ENCODE results near the gene GRM5.
"Not testable (repeated sequence)": the region's sequence is repeated elsewhere in the genome, so short reads cannot be mapped to it uniquely, and the experiment has no call there.

GRM5 gene

GRCh38 chr11:88576741-88577140, 489.0 kb downstream of the GRM5 start:
- DNase-seq (ENCODE audit: low read depth, low spot score), result no peak
- no peak overlapping the region for H3K4me3 ChIP-seq (ENCODE audit: low read length)

DNA sequence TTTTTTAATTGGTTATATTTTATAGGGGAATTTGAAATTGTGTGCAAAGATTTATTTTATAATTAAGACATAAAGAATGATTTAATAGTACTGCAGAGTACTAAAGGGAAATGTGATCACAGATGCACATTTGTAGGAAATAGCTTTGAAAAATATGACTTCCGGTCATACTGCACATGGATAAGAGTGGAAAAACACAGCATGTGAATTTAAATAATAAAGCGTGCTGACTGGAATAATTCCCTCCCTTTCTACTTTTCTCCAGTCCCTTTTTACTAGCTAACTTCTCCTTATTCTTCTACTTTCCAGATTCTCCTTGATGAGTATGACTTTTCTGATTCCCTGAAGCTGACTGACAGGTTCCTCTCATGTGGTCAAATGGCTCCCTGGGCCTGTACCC, 489.9 kb downstream of the GRM5 start:
- no peak overlapping the region for H3K4me3 ChIP-seq (ENCODE audit: low read length)

DNA sequence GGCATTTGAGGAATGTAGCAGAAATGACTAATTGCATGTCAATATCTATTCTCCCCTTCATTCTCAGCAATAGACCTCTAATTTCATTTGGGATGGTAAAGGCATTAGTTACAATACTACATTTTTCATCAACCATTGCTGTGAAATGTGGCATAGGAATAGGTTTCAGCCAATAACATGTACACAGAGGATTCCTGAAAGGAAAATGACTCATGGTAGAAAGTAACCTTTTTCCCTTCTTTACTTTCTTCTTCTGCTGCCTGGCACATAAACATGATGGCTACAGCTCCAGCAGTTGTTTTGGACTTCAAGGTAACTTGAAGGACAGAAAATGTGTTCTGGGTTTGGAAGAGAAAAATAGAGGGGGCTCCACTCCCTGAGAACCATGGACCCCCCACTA, 496.4 kb downstream of the GRM5 start:
- no peak overlapping the region for H3K4me3 ChIP-seq (ENCODE audit: low read length)
- no peak for DNase-seq (ENCODE audit: low read depth, low spot score)

More for the DNA sequence above, 489.9 kb downstream of the GRM5 start:
- no peak for DNase-seq (ENCODE audit: low read depth, low spot score)

GRCh38 chr11:88555829-88556202, 510.0 kb downstream of the GRM5 start:
- DNase-seq (ENCODE audit: low read depth, low spot score), result no peak
- H3K4me3 ChIP-seq (ENCODE audit: low read length), result no peak overlapping the region

DNA sequence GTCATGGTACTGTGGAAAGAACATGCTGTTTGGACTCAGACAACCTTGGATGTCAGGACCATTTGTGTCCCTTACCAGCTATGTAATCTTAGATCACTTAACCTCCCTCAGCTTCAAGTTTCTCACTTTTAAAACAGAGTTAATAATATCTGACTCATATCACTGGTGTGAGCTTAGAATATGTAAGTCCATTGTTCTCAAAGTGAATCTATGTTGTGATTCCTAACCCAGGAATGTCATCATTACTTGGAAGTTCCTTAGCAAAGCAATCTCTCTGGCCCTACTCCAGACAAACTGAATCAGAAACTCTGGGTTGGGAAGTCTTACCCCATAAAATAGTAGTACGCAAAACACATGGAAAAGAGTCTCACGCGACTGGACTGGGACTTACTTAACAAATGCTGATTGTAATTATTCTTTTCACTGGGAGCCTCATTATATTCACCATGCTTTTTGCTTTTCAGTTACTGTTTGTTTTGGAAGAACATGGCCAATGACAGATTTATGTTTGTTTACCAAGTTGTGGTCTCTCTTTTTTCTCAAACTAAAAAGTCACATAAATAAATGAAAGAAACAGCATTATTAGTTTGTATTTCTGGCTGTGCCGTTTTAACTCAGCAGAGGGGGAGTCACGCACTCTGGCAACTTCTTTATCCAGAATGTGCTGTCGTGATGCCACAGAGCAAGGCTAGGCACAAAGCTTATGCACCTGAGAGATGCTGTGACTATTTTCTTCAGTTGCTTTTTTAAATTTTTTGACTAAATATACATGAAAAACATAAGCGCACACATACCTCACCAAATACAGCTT, 510.6 kb downstream of the GRM5 start:
- DNase-seq (ENCODE audit: low read depth, low spot score), result no peak
- no peak overlapping the region for H3K4me3 ChIP-seq (ENCODE audit: low read length)

DNA sequence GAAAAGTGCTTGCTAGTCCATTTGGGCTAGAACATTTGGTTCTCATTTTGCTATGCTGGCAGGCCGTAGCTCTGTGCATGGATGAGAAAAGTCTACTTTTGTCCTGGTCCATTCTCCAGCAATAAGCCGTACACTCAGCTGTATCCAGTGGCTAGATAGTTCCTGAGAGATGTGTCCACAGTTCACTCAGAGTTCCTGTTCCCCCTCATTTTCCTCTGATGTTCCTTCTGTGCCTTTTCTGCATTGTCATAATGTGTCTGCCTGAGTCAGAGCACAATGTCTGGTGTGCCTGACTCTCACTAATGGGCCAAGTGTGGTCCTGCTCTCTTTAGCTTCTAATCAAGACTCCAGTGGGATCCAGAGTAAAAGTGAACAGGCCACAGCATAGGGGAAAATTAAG, 512.6 kb downstream of the GRM5 start:
- no peak overlapping the region for H3K4me3 ChIP-seq (ENCODE audit: low read length)
- no peak for DNase-seq (ENCODE audit: low read depth, low spot score)

- DNase-seq (ENCODE audit: low read depth, low spot score), result peak; percentile 49
Measured at GRCh38 chr11:88552379-88553062, 513.3 kb downstream of the GRM5 start.

DNA sequence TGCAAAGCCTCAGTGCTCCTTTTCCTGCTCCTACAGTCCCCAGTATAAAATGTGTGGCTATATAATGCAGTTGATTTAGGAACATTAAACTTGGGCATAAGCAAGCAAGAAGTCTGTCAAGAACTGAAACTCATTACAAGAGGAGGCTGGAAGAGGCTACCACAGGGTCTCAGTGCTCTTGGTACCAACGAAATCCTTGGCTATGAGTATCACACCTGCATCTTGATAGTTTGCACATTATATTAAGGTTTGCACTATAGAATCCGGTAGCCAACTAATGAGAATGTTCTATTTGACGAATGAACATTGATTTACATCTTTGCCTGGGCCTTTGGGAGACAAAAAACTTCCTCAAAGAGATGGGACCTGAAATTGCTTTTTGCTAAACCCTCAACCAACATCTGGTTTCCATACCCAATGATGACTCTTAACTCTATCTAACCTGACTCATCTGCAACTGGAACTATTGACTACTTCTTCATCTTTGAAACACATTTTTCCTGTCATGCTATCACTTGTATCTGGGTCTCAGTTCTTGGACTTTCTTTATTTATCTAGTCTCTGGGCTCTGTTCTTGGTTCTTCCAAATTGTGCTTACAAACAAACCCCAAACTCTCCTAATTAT, 521.0 kb downstream of the GRM5 start:
- DNase-seq (ENCODE audit: low read depth, low spot score), result no peak

More at GRCh38 chr11:88552379-88553062, 513.3 kb downstream of the GRM5 start:
- no peak overlapping the region for H3K4me3 ChIP-seq (ENCODE audit: low read length)

DNA sequence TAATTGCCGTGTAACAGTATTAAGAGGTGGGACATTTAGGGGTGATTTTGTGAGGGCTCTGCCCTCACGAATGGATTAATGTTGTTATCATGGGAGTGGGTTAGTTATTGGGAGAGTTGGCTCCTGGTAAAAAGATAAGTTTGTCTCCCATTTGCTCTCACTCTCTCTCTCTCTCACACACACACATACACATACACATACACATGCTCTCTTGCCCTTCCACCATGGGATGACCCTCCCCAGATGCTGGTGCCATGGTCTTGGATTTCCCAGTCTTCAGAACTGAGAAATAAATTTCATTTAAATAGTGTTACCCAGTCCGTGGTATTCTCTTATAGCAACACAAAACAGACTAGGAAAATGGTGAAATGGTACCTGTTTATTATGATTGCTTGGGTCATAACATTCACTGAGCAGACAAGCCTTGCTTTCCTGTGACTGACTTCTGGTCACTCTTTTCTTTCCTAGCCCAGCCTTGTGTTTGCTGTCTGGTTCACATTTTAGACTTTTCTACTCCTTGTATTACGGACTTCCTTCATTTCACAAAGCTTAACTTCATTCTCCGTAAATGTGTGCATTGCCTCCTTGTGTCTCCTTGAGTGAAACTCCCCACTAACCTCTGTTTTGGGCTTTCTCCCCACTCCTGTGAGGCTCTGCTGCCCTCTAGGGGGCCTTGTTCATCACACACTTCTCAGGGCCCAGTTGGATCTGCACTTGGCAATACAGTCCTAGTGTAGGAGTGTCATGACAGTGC, 521.7 kb downstream of the GRM5 start:
- no peak overlapping the region for H3K4me3 ChIP-seq (ENCODE audit: low read length)
- peak; percentile 77 for DNase-seq (ENCODE audit: low read depth, low spot score)

More for the DNA sequence above, 521.0 kb downstream of the GRM5 start:
- no peak overlapping the region for H3K4me3 ChIP-seq (ENCODE audit: low read length)

GRCh38 chr11:88541006-88541405, 524.8 kb downstream of the GRM5 start:
- H3K4me3 ChIP-seq (ENCODE audit: low read length), result no peak overlapping the region
- no peak for DNase-seq (ENCODE audit: low read depth, low spot score)

DNA sequence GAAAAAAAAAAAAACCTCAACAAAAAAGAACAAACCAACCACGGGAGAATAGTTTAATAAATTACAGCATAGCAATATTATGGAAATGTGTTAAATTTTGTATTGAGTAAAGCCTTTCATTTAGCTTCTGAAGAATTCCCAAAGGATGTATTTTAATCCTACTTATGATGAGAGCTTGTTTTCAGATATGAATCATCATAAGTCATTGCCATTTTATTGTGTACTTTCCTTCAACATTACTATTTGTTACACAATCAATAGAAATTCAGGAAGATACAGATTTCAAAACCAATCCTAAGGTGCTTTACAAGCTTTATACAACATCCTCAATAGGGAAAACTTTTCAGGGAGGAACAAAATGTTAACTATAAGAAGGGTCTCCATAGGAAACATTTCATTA, 527.7 kb downstream of the GRM5 start:
- DNase-seq (ENCODE audit: low read depth, low spot score), result no peak

GRCh38 chr11:88537613-88538012, 528.2 kb downstream of the GRM5 start:
- H3K4me3 ChIP-seq (ENCODE audit: low read length), result no peak overlapping the region
- no peak for DNase-seq (ENCODE audit: low read depth, low spot score)

More for the DNA sequence above, 527.7 kb downstream of the GRM5 start:
- H3K4me3 ChIP-seq (ENCODE audit: low read length), result no peak overlapping the region

DNA sequence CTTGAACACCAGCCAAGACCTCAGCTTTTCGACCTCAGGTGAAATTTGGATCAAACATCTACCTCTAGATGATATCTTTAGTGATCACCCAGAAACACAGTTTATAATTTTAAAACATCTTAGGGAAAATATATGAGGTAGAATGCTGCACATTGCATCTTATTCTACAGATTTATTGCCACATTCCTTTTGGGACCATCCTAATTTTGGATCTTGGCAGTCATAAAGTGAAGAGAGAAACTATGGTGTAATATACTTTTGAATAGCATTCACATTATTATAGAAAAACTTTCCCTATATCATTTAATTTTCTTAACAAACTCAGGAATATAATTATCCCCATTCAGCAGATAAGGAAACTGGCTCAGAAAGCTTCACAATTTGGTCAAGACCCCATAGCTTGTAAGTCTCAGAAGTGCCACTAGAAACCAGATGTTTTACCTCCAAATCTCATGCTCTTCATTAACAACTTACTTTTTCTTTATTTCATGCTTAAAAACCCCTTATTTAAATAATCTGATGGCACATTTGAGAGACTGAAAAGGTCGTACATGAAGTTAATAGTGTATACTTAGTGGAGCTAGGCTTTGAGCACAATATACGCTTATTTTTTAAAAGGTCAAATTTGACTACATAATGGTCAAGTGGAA, 529.0 kb downstream of the GRM5 start:
- no peak for DNase-seq (ENCODE audit: low read depth, low spot score)
- no peak overlapping the region for H3K4me3 ChIP-seq (ENCODE audit: low read length)

GRCh38 chr11:88535916-88536547, 529.8 kb downstream of the GRM5 start:
- no peak overlapping the region for H3K4me3 ChIP-seq (ENCODE audit: low read length)
- no peak for DNase-seq (ENCODE audit: low read depth, low spot score)

GRCh38 chr11:88535266-88535665, 530.5 kb downstream of the GRM5 start:
- H3K4me3 ChIP-seq (ENCODE audit: low read length), result no peak overlapping the region
- DNase-seq (ENCODE audit: low read depth, low spot score), result no peak

DNA sequence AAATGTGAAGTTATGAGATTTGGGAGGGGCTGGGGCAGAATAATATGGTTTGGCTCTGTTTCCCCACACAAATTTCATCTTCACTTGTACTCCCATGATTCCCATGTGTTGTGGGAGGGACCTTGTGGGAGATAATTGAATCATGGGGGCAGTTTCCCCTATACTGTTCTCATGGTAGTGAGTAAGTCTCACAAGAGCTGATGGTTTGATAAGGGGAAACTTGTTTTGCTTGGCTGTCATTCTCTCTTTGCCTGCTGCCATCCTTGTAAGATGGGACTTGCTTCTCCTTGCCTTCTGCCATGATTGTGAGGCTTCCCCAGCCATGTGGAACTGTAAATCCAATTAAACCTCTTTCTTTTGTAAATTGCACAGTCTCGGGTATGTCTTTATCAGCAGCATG, 531.1 kb downstream of the GRM5 start:
- DNase-seq (ENCODE audit: low read depth, low spot score), result not testable (repeated sequence)

DNA sequence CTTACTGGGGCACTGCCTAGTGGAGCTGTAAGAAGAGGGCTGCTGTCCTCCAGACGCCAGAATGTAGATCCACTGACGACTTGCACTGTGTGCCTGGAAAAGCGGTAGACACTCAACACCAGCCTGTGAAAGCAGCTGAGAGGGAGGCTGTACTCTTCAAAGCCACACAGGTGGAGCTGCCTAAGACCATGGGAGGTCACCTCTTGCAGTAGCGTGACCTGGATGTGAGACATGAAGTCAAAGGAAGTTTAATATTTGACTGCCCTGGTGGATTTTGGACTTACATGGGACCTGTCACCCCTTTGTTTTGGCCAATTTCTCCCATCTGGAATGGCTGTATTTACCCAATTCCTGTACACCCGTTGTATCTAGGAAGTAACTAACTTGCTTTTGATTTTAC, 531.6 kb downstream of the GRM5 start:
- H3K4me3 ChIP-seq (ENCODE audit: low read length), result no peak overlapping the region
- no peak for DNase-seq (ENCODE audit: low read depth, low spot score)

More for the DNA sequence above, 531.1 kb downstream of the GRM5 start:
- not testable (repeated sequence) for H3K4me3 ChIP-seq (ENCODE audit: low read length)

DNA sequence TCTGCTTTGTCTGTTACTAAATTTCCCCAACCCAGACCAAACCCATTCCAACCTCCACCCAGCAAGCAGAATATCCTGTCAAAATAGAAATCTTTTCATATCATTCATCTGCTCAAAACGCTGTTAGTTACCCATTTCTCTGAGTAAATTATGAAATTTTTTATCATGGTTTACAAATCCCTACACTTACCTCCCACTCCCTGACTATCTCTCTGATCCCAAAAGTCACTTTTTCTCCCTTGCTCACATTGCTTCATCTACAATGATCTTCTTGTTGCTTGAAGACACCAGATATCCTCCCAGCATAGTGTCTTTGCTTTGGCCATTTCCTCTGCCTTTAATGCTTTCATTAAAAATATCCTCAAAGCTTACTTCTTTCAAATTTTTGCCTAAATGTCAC, 532.8 kb downstream of the GRM5 start:
- no peak overlapping the region for H3K4me3 ChIP-seq (ENCODE audit: low read length)
- no peak for DNase-seq (ENCODE audit: low read depth, low spot score)

GRCh38 chr11:88531831-88532230, 534.0 kb downstream of the GRM5 start:
- DNase-seq (ENCODE audit: low read depth, low spot score), result no peak
- H3K4me3 ChIP-seq (ENCODE audit: low read length), result no peak overlapping the region
